ENCODE data around the gene CDT1.

Gene CDT1

DNA sequence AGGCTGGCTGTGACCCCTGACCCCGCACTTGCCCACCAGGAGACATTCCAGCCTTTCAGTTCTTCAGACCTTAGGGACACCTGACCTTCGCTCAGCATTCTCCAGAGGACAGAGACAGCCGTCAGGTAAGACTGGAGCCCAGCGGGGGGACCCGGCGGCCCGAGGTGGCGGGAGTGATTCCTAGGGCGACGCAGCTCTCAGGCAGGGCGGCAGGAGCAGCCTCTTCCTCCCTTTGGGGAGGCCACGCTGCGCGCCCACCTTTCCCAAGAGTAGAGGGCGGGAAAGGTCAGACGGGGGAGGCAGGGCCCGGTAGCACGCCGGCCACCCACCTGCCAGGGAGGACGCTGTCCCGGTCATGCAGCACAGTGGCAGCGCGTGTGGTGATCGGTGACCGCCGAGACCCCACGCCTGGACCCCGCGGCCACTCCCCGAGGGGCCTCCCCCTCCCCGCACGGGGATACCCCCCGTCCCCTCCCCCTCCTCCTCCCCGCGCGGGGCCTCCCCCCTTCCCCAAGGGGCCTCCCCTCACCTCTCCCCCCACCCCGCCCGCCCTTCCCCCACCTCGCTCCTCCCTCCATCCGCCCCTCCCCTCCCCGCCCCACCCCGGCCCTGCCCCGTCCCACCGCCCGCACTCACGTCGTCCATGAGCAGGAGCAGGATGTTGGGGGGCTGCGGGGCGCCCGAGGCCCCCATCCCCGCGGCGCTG, 52.7 kb downstream of the CDT1 start:
- no peak for DNase-seq (ENCODE audit: low read depth)

DNA sequence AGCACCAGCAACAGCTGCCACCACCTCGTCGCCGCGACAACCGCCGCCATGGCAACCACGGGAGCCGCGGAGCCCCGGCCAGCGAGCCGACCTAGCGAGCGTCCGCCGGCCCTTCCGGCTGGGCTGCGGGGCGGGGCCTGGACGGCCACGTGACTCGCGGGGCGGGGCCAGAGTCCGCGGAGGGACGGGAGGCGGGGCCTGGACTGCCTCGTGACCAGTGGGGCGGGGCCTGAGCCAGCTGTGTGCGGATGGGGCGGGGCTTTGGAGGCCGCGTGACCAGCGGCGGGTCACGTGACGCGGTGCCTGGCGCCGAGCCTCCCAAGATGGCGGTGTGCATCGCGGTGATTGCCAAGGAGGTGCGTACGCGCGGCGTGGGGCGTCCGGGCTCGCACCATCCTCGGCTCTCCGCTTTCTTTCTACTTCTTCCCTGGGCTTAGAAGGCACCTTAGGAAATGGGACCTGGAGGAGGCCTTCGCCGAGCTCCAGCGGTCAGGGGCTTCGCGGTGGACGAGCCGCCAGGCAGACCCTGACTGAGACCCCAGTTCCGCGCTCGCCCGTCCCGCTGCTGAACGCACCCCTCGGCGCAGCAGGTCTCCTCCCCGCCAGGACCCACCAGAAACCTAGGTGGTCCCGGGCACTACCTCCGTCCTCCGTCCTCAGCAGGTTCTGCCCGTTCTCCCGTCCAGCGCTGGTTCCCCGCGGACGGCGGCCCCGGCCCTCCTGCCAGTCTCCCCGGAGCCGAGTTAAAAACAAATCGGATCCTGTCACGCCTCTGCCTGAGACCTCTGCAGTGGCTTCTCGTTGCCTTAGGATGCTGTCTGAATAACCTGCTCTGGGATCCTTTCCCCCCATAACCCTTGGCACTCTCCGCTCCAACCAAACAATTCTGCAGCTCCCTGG, 53.5 kb downstream of the CDT1 start, which contains the start of the genes GALNS and TRAPPC2L:
GALNS (minus strand) TSS at position 120 of the 900 bp plus-strand sequence; CDS start at position 50, 70 bp downstream.
TRAPPC2L (plus strand) TSS at position 300 of the 900 bp plus-strand sequence; CDS start at position 324, 24 bp downstream.
- peak; percentile 100 for DNase-seq (ENCODE audit: low read depth)

DNA sequence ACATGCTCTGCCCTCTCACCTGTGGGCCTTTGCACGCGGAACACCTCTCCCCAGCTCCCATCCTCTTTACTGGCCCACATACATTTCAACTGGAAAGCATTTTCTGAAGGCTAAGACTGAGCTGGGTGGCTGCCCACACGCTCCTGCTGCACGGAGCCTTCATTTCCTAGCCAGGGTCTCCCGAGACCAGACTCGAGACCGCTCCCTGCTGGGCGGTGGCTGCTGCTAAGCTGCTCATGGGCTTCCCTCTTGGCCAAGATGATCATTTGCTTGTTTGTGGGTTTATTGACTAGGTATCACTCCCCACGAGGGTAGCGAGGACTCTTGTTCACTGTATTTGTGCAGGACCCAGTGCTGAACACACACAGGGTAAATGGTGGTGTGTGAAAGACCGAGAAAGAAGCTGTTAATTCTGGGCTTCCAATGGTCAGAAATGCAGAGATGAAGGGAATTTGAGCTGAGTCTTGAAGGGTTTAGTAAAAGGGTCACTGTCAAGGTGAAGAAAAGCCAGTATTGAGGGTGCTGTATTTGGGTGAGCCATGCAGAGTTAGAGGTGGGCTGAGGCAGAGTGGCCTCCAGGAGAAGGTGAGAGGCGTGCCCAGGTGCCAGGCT, 54.2 kb downstream of the CDT1 start:
- DNase-seq (ENCODE audit: low read depth): peak; percentile 69
